Pancreas (tissue), 10 donors: ENCODE data around the gene IL26. TPM values are rescaled to one million over a fixed set of nuclear protein-coding genes. Genes with fewer than 3 reads are reported as not detected.
A peak's percentile ranks its signal among the peaks of the same experiment; 100 is the strongest.
"Not testable (repeated sequence)": the region's sequence is repeated elsewhere in the genome, so short reads cannot be mapped to it uniquely, and the experiment has no call there.

Experiments
- ATAC-seq, 4 donors: fragments of 200-7000 bp; cut with Tn5 transposase; one replicate each; pipeline versions ENCODE4 v1.8.0 to v1.9.1; 2020; ENCODE audit warnings: mild to moderate bottlenecking in 4 of 4, moderate library complexity in 4 of 4
- DNase-seq, 6 donors: peaks; one replicate each; pipeline ENCODE4 v3.0.0-alpha.2; 2020
- FAIRE-seq: peaks from 2 replicates; lab custom pipeline; 2012; peaks lifted over from hg19 to GRCh38; lab: Jason Lieb, UNC
- H3K27ac ChIP-seq, 4 donors: fragments of 200-600 bp; sonication (generic); 1 replicate in 3 of 4; 2 replicates in 1 of 4; pipeline versions ENCODE4 v1.5.0 to v1.8.0; 2020
- H3K27me3 ChIP-seq, 4 donors: fragments of 200-600 bp; one replicate each; pipeline ENCODE4 v1.8.0; 2021
- H3K36me3 ChIP-seq, 3 donors: fragments of 200-600 bp; sonication (generic) in 1 of 3; one replicate each; pipeline versions ENCODE4 v1.5.0 to v1.8.0; 2020 to 2021
- H3K4me1 ChIP-seq, 3 donors: fragments of 200-600 bp; one replicate each; pipeline ENCODE4 v1.8.0; 2021
- H3K4me3 ChIP-seq, 4 donors: fragments of 200-600 bp; sonication (generic) in 2 of 4; one replicate each; pipeline versions ENCODE4 v1.5.0 to v1.8.0; 2020 to 2021
- H3K9me3 ChIP-seq, 4 donors: fragments of 200-600 bp; one replicate each; pipeline ENCODE4 v1.8.0; 2021
- CTCF ChIP-seq, 4 donors: fragments of 200-600 bp; sonication (generic) in 3 of 4; IDR thresholded peaks; one replicate each; pipeline versions ENCODE4 v1.5.0 to v1.8.0; 2021; ENCODE audit warnings: antibody characterized with exemption in 4 of 4
- WGBS, 2 donors: extraction: QIAGEN DNeasy Blood & Tissue Kit; methylation state at CpG; one replicate each; pipeline ENCODE4 v1.1.7; 2013; 5-methylcytosine and 5-hydroxymethylcytosine counted together
- intact Hi-C, 3 donors: fragments of 100-400 bp; cut with DNase I; formaldehyde crosslinking; loops; one replicate each; pipeline versions ENCODE4 v1.11.1 to v1.14.2; 2022
- polyA plus RNA-seq, 2 donors: library from polyadenylated mRNA; stranded (reverse); fragments of 200-250 nt; gene quantifications; one replicate each; pipeline ENCODE4 v1.2.3, GENCODE V29; 2013
- total RNA-seq, 6 donors: library from RNA; stranded (reverse); fragmentation: NEBNext Ultra II Directional in 4 of 6; extraction: Animal tissue kit (Norgen Biotek cat#: 25700) in 4 of 6; gene quantifications; one replicate each; pipeline versions ENCODE4 v1.2.1 to v1.2.4, GENCODE V29; 2021 to 2023
- donor health status: healthy with polysubstance abuse.
- donor health status: DM: no; HTN: no; CAD: no; lungs with moderate emphysema.
- donor health status: DM: no; HTN: no; CAD: no.
- donor health status: control.
- donor health status: control.
- donor health status: Bipolar disorder and iron deficiency.
- donor health status: DM: yes; HTN: yes; CAD: no.
- donor health status: DM: no; HTN: no; CAD: no.
- donor health status: DM: no; HTN: no; CAD: no.
- donor health status: DM: yes; HTN: yes; CAD: no.

IL26 gene
- total and polyA plus RNA-seq, 8 donors: not detected

GRCh38 chr12:68223067-68223747, 2.4 kb downstream of the IL26 start:
- peak; percentile 80 for FAIRE-seq
- Histone ChIP-seq H3K27ac (no peak overlapping the region), H3K27me3 (peaks cover 0 to 4% (median under 1%) of the 10 kb centered on the region in 4 donors), H3K9me3 (no peaks in the 10 kb centered on the region), H3K4me1 (no peaks in the 10 kb centered on the region), H3K4me3 (no peak overlapping the region), H3K36me3 (no peaks in the 10 kb centered on the region)
- ATAC-seq: peak; percentile 99 to 100 (median 100)
- WGBS, 2 donors: 2 to 3% methylated on average over 12 of the region's 12 CpGs
- intact Hi-C loops: loop anchor here (5.0 to 10.0 kb wide), 3 partner anchors 84 to 94 kb away; no protein-coding TSS in a partner anchor
- peak; percentile 63 to 81 (median 70) for DNase-seq
- TF ChIP-seq CTCF (IDR thresholded peaks at IDR 0.05): peak; percentile 65 to 76 (median 73)

DNA sequence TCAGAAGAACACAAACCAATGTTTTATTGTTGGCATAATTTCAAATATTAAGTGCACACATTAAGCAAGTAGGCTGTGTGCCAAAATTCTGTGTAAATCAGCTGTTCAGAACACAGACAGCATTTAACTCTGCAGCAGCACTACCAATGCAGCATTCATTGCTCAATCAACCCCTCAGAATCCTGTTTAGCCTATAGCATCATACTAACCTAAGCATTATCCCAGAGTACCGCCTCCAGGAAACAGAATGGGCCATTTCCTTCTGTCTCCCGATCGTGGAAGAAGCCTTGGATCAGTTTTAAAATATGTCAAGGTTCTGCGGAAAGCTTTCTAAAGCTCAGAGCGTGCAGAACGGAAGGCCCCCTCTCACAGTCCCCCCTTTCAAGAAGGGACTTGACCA, 3.3 kb downstream of the IL26 start:
- Histone ChIP-seq H3K36me3 (no peaks in the 10 kb centered on the region), H3K9me3 (no peaks in the 10 kb centered on the region), H3K4me3 (no peak overlapping the region), H3K4me1 (no peaks in the 10 kb centered on the region), H3K27me3 (peaks cover 4 to 7% (median 5%) of the 10 kb centered on the region in 4 donors), H3K27ac (no peak overlapping the region)
- intact Hi-C loops: loop anchor here (5.0 to 10.0 kb wide), 3 partner anchors 85 to 95 kb away; no protein-coding TSS in a partner anchor
- FAIRE-seq: no peak
- no peak for DNase-seq
- WGBS, 2 donors: 33 to 38% methylated on average over 6 of the region's 6 CpGs
- peak; percentile 25 to 60 (median 52) for ATAC-seq
- TF ChIP-seq CTCF (IDR thresholded peaks at IDR 0.05): no peak

DNA sequence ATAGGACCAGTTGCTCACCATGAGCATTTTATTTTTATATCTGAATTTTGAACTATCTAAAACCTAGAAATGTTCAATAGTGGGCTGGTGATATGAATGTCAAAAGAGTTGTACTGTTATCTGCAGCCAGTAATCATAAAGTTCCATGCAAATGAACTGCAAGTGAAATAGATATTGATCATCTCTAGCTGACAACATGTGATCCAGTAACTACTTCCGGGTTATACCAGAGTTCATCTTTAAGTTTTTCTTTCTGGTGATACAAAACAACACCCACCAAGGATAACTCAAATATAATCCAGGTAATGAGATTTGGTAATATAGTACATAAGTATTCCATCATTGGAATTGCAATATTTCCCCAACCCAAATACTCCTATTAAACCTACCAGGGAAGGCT, 4.1 kb downstream of the IL26 start:
- no peak for FAIRE-seq

DNA sequence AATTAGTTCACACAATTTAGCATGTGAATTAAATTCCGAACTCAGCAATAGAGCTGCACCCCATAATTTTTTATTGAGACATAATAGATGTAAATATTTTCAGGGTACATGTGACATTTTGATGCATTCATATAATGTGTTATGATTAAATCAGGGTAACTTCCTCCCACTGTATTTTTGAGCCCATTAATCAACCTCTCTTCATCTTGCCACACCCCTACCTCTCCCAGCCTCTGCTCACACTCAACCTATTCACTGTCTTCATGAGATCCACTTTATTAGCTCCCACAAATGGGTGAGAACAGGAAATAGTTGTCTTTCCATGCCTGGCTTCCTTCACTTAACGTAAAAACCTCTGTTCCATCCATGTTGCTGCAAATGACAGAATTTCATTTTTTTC, 14.7 kb downstream of the IL26 start:
- Histone ChIP-seq H3K9me3 (no peaks in the 10 kb centered on the region), H3K36me3 (no peaks in the 10 kb centered on the region), H3K4me3 (no peak overlapping the region), H3K27ac (no peak overlapping the region), H3K4me1 (no peaks in the 10 kb centered on the region), H3K27me3 (no peaks in the 10 kb centered on the region)
- no peak for TF ChIP-seq CTCF (IDR thresholded peaks at IDR 0.05)
- ATAC-seq (no peak), DNase-seq (no peak), FAIRE-seq (no peak)
- intact Hi-C loops: no loop called here
- WGBS, 2 donors: 69 to 77% methylated on average over 2 of the region's 2 CpGs

More for the DNA sequence above, 4.1 kb downstream of the IL26 start:
- no peak for TF ChIP-seq CTCF (IDR thresholded peaks at IDR 0.05)
- H3K4me1 ChIP-seq: no peaks in the 10 kb centered on the region
- no peak overlapping the region for H3K27ac ChIP-seq
- intact Hi-C loops: loop anchor here (5.0 to 10.0 kb wide), 3 partner anchors 86 to 96 kb away; no protein-coding TSS in a partner anchor
- H3K4me3 ChIP-seq: no peak overlapping the region
- ATAC-seq (no peak), DNase-seq (no peak)
- peaks cover 4 to 7% (median 5%) of the 10 kb centered on the region in 4 donors for H3K27me3 ChIP-seq
- H3K36me3 ChIP-seq: no peaks in the 10 kb centered on the region
- H3K9me3 ChIP-seq: no peaks in the 10 kb centered on the region
- WGBS, 2 donors: 55 to 61% methylated on average over 1 of the region's 1 CpG

GRCh38 chr12:68209048-68209728, 16.4 kb downstream of the IL26 start:
- H3K9me3 ChIP-seq, H3K4me3 ChIP-seq, H3K27ac ChIP-seq, H3K27me3 ChIP-seq, ATAC-seq, DNase-seq, intact Hi-C loops, H3K36me3 ChIP-seq, FAIRE-seq, H3K4me1 ChIP-seq: not testable (repeated sequence)
- 61 to 65% methylated on average over 12 of the region's 12 CpGs for WGBS, 2 donors
